Activated naive CD8-positive, alpha-beta T cell treated with anti-CD3 and anti-CD28 coated beads, Interleukin-2, amount 10 ng/mL, durations not matched to agents 7 days and 5 days (primary cell): ENCODE results near the gene MT3. TPM values are rescaled to one million over a fixed set of nuclear protein-coding genes. Genes with fewer than 3 reads are reported as not detected.
A peak's percentile ranks its signal among the peaks of the same experiment; 100 is the strongest.
"Not testable (repeated sequence)": the region's sequence is repeated elsewhere in the genome, so short reads cannot be mapped to it uniquely, and the experiment has no call there.

Experiments used
- ATAC-seq: fragments of 150-1000 bp; cut with Tn5 transposase; one replicate; pipeline ENCODE4 v1.10.0; 2021; ENCODE audit warnings: low read depth, moderate library complexity
- POLR2A ChIA-PET: fragments of 350-600 bp; sonication (Branson Sonifier 250); formaldehyde crosslinking; loops from one replicate; lab custom pipeline; 2021; ENCODE audit warnings: antibody characterized with exemption; lab: Charles Lee
- DNase-seq: peaks from one replicate; pipeline ENCODE4 v3.0.0; 2021
- H3K27ac Mint-ChIP-seq: one replicate; pipeline ENCODE4 v1.8.0; 2022; ENCODE audit warnings: mild to moderate bottlenecking, mixed read lengths
- H3K27me3 Mint-ChIP-seq: one replicate; pipeline ENCODE4 v1.8.0; 2022; ENCODE audit warnings: mild to moderate bottlenecking, moderate library complexity, mixed read lengths
- H3K36me3 Mint-ChIP-seq: one replicate; pipeline ENCODE4 v1.8.0; 2021; ENCODE audit warnings: mild to moderate bottlenecking, mixed read lengths
- H3K4me1 Mint-ChIP-seq: one replicate; pipeline ENCODE4 v1.8.0; 2021; ENCODE audit warnings: mixed read lengths
- H3K4me3 Mint-ChIP-seq: one replicate; pipeline ENCODE4 v1.8.0; 2022; ENCODE audit warnings: mild to moderate bottlenecking, moderate library complexity, mixed read lengths
- H3K9me3 Mint-ChIP-seq: one replicate; pipeline ENCODE4 v1.8.0; 2021; ENCODE audit warnings: mixed read lengths
- total RNA-seq, 2 experiments: library from RNA; stranded (reverse); gene quantifications; one replicate each; pipeline ENCODE4 v1.2.3, GENCODE V29; 2021

Gene MT3
- total RNA-seq, 2 experiments from 2014 or later = 15.5 to 16.3 TPM

DNA sequence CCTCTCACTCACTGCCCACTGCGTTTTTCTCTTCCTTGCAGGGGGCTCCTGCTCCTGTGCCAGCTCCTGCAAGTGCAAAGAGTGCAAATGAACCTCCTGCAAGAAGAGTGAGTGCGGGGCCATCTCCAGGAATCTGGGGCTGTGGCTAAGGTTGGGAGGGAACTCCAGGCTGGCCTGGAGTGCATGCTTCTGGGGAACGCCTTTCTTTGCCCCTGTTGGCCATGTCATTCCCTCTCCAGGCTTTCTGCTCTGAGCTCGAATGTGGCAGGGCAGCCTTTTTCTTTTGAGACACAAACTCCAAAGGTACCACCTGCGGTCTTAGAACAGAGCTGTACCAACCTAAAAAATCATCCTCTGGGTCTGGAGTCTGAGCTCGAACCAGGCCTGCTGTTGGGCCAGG, 28.8 kb downstream of the MT3 start:
- Mint-ChIP-seq H3K9me3 (no peaks in the 10 kb centered on the region), H3K4me1 (peaks cover 31% of the 10 kb centered on the region), H3K4me3 (peak overlapping the region; percentile 85), H3K27me3 (peaks cover 11% of the 10 kb centered on the region), H3K27ac (no peak overlapping the region), H3K36me3 (peaks cover under 1% of the 10 kb centered on the region)
- ATAC-seq = no peak
- no peak for DNase-seq
- POLR2A ChIA-PET = interaction anchor here (1.0 to 2.1 kb wide), 6 partner anchors 7 to 64 kb away, joined by 3 to 13 read pairs (median 5); partner anchors contain the start of genes MT1E, MT1X and MT2A

DNA sequence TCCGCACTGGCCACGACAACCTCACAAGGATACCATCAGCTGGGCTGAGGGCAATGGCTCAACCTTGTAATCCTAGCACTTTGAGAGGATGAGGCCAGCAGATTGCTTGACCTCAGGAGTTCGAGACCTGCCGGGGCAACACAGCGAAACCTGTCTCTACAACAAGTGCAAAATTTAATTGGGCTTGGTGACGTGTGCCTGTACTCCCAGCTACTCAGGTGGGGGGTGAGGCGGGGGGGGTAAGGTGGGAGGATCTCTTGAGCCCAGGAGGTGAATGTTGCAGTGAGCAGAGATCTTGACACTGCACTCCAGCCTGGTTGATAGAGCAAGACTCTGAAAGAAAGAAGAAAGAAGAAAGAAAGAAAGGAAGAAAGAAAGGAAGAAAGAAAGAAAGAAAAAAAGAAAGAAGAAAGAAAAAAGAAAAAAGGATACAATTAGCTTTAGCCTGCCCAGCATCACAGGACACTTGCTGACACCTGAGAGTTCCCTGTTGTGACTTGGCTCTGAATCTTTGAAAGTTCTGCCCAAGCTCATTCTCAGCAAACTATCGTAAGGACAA, 31.1 kb downstream of the MT3 start:
- Mint-ChIP-seq H3K4me3 (no peak overlapping the region), H3K4me1 (peaks cover 28% of the 10 kb centered on the region), H3K27me3 (peaks cover 20% of the 10 kb centered on the region), H3K36me3 (peaks cover 3% of the 10 kb centered on the region), H3K27ac (no peak overlapping the region), H3K9me3 (no peaks in the 10 kb centered on the region)
- DNase-seq = no peak
- POLR2A ChIA-PET = interaction anchor here (1.0 kb wide), 1 partner anchor 11 kb away, joined by 4 read pairs; no protein-coding TSS in a partner anchor
- ATAC-seq = no peak

DNA sequence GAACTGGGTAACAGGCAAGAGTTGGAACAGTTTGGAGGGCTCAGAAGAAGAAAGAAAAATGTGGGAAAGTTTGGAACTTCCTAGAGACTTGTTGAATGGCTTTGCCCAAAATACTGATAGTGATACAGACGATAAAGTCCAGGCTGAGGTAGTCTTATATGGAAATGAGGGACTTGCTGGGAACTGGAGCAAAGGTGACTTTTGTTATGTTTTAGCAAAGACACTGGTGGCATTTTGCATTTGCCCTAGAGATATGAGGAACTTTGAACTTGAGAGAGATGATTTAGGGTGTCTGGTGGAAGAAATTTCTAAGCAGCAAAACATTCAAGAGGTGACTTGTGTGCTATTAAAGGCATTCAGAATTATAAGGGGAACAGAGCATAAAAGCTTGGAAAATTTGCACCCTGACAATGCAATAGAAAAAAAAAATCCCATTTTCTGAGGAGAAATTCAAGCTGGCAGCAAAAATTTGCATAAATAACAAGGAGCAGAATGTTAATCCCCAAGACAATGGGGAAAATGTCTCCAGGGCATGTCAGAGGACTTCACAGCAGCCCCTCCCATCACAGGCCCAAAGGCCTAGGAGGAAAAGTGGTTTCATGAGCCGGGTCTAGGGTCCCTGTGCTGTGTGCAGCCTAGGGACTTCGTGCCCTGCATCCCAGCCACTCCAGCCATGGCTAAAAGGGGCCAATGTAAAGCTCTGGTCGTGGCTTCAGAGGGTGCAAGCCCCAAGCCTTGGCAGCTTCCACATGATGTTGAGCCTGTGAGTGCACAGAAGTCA, 32.5 kb downstream of the MT3 start:
- POLR2A ChIA-PET = interaction anchor here (0.6 kb wide), 1 partner anchor 8 kb away, joined by 4 read pairs; no protein-coding TSS in a partner anchor
- H3K27ac Mint-ChIP-seq, ATAC-seq, H3K4me3 Mint-ChIP-seq, H3K36me3 Mint-ChIP-seq, DNase-seq, H3K9me3 Mint-ChIP-seq: not testable (repeated sequence)
- peaks cover 28% of the 10 kb centered on the region for H3K4me1 Mint-ChIP-seq
- H3K27me3 Mint-ChIP-seq = peaks cover 24% of the 10 kb centered on the region

DNA sequence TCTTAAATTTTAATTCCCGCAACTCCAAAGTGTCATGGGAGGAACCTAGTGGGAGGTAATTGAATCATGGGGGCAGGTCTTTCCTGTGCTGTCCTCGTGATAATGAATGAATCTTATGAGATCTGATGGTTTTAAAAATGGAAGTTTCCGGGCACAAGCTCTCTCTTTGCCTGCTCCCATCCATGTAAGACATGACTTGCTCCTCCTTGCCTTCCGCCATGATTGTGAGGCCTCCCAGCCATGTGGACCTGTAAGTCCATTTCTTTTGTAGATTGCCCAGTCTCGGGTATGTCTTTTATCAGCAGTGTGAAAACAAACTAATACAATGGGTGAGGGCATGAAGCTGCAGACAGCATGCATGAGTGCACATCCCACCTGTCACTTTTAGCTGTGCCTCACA, 33.9 kb downstream of the MT3 start:
- not testable (repeated sequence) for H3K36me3 Mint-ChIP-seq, DNase-seq, H3K9me3 Mint-ChIP-seq, H3K27ac Mint-ChIP-seq, ATAC-seq, H3K4me3 Mint-ChIP-seq
- POLR2A ChIA-PET = interaction anchor here (1.3 to 1.8 kb wide), 2 partner anchors 14 to 79 kb away, joined by 3 to 12 read pairs; partner anchors contain the start of gene MT2A
- peaks cover 25% of the 10 kb centered on the region for H3K27me3 Mint-ChIP-seq
- peaks cover 21% of the 10 kb centered on the region for H3K4me1 Mint-ChIP-seq

DNA sequence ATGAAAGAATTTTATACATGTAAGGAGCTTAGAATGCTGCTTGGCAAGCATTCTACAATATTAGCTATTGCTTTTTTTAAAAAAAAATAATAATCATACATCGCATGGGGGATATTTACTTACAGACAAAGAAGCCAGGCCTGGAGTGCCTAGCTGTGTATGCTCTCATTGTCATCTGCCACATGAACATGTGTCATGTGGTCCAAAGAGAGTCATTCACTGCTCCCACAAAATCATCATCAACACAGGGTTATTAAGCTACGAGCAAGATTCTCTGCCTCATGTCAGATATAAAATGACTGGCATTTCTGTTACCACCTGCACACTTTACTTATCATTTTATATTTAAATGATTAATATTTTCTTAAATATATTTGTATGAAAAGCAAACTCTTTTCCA, 34.3 kb downstream of the MT3 start:
- POLR2A ChIA-PET = interaction anchor here (1.3 to 1.8 kb wide), 2 partner anchors 15 to 78 kb away, joined by 3 to 12 read pairs; partner anchors contain the start of gene MT2A
- H3K4me1 Mint-ChIP-seq = peaks cover 19% of the 10 kb centered on the region

DNA sequence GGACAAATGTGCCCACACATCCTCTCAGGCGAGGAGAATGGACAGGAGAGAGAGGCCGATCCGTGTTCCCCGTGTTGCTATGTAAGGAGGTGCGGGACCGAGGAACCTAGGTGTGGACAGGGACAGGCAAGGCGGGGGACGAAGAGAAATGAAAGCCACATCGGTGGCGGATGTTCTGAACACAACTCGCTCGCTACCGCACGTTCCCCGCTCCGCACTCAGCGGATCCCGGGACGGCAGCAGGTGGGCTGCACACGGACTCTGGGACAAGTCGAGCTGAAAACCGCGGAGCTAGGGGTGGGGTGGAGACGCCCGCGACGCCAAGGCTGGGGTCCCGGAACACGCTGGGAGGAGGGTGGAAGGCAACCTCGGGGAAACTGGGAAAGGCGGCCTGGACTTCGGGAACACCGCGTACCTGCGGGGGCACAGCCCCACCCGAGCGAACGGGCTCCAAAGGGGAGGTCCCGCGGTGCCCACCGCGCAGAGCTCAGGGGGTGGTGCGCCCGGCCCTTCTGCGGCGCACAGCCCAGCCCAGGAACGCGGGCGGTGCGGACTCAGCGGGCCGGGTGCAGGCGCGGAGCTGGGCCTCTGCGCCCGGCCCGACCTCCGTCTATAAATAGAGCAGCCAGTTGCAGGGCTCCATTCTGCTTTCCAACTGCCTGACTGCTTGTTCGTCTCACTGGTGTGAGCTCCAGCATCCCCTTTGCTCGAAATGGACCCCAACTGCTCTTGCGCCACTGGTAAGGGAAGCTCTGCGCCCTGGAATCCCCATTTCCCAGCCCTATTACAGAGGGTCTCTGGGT, 36.0 kb downstream of the MT3 start, which contains the start of gene MT1E:
MT1E (plus strand) TSS at position 642 of the 803 bp plus-strand sequence; CDS start at position 713, 71 bp downstream.
- Mint-ChIP-seq H3K27me3 (peaks cover 18% of the 10 kb centered on the region), H3K4me3 (peak within 1 kb of the TSS; percentile 94), H3K27ac (peak within 1 kb of the TSS; percentile 93), H3K36me3 (peaks cover 4% of the 10 kb centered on the region), H3K9me3 (no peaks in the 10 kb centered on the region), H3K4me1 (peaks cover 17% of the 10 kb centered on the region)
- DNase-seq = peak; percentile 80
- POLR2A ChIA-PET = interaction anchor here (0.7 to 2.2 kb wide), 20 partner anchors 8 to 93 kb away, joined by 3 to 22 read pairs (median 4); partner anchors contain the start of genes MT1H, MT1X and MT2A
- ATAC-seq = peak; percentile 86

More for the DNA sequence above, 34.3 kb downstream of the MT3 start:
- no peak for DNase-seq
- Mint-ChIP-seq H3K4me3 (no peak overlapping the region), H3K9me3 (no peaks in the 10 kb centered on the region), H3K27ac (no peak overlapping the region), H3K36me3 (peaks cover 4% of the 10 kb centered on the region), H3K27me3 (peaks cover 20% of the 10 kb centered on the region)
- no peak for ATAC-seq

DNA sequence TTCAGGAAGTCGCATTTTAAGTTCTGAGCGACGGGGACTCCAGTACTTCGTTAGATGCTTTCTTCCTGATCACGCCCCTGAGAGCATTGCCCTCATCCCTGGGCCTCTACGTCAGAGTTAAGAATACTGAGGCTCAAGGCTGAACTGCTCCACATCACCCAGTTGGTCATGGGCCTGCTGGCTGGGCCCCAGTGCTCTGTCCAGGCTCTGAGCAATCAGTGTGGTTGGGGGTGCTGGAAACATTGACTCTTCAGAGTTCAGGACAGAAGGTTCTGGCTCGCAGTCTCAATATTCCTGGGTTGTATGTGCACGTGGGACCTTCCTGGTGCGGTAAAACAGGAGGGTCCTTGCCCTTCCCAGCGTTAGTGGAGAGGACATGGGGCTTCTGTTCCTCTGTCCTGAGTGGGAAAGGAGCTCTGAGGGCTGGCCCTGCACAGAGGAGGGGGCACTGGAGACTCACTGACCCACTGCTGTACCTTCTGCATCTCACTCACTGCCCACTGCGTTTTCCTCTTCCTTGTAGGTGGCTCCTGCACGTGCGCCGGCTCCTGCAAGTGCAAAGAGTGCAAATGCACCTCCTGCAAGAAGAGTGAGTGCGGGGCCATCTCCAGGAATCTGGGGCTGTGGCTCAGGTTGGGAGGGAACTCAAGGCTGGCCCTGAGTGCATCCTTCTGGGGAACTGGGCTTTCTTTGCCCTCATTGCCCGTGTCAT, 36.8 kb downstream of the MT3 start:
- POLR2A ChIA-PET = interaction anchor here (0.7 to 2.2 kb wide), 19 partner anchors 9 to 92 kb away, joined by 3 to 22 read pairs (median 4); partner anchors contain the start of genes MT1X and MT2A
- Mint-ChIP-seq H3K36me3 (peaks cover 4% of the 10 kb centered on the region), H3K4me3 (peak overlapping the region; percentile 94), H3K4me1 (peaks cover 17% of the 10 kb centered on the region), H3K27ac (peak overlapping the region; percentile 91), H3K27me3 (peaks cover 26% of the 10 kb centered on the region), H3K9me3 (no peaks in the 10 kb centered on the region)
- DNase-seq = no peak
- peak; percentile 46 for ATAC-seq

DNA sequence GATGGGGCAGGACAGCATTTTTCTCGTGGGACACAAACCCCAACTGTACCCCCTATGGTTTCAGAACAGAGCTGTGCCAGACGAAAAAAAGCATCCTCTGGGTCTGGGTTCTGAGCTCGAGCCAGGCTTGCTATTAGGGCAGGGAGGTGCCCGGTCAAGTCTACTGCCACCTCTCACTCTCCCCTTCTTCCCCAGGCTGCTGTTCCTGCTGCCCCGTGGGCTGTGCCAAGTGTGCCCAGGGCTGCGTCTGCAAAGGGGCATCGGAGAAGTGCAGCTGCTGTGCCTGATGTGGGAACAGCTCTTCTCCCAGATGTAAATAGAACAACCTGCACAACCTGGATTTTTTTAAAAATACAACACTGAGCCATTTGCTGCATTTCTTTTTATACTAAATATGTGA, 37.4 kb downstream of the MT3 start:
- ATAC-seq = no peak
- H3K27ac Mint-ChIP-seq = no peak overlapping the region
- H3K4me3 Mint-ChIP-seq = peak overlapping the region; percentile 94
- no peaks in the 10 kb centered on the region for H3K9me3 Mint-ChIP-seq
- peaks cover 17% of the 10 kb centered on the region for H3K4me1 Mint-ChIP-seq
- no peak for DNase-seq
- peaks cover 32% of the 10 kb centered on the region for H3K27me3 Mint-ChIP-seq
- POLR2A ChIA-PET = interaction anchor here (1.6 to 1.9 kb wide), 2 partner anchors 10 to 12 kb away, joined by 5 to 6 read pairs; no protein-coding TSS in a partner anchor
- H3K36me3 Mint-ChIP-seq = peaks cover 4% of the 10 kb centered on the region

DNA sequence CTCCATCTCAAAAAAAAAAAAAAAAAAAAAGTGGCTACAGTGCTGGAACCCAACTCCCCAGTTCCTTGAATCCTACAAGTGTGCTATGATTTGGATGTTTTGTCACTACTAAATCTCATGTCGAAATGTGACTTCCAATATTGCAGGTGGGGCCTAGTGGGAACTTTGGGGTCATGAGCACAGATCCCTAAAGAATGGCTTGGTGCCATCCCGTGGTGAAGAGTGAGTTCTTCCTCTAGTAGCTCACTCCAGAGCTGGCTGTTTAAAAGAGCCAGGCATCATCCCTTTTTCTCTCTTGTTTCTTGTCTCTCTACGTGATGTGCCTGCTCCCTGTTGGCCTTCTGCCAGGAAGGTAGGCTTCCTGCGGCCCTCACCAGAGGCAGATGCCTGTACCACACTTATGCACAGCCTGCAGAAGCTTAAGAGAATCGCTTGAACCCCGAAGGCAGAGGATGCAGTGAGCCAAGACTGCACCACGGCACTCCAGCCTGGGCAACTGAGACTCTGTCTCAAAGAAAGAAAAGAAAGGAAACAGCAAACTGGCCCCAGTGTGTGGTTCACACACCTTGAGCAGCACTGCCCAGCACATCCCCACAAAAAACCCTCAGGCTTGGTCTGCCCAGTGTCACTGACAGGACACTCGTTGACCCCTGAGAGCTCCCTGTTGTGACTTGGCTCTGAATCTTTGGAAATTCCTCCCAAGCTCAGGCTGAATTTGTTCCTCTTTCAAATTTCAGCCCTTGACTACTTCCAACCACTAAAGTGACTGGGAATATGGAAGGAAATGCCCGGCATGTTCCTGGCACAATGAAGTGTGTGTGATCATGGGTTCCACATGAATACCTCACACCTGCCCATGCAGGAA, 39.4 kb downstream of the MT3 start:
- H3K4me3 Mint-ChIP-seq = peak overlapping the region; percentile 6
- H3K27ac Mint-ChIP-seq = no peak overlapping the region
- H3K36me3 Mint-ChIP-seq = peaks cover 2% of the 10 kb centered on the region
- peaks cover 47% of the 10 kb centered on the region for H3K27me3 Mint-ChIP-seq
- no peak for DNase-seq
- peaks cover 20% of the 10 kb centered on the region for H3K4me1 Mint-ChIP-seq
- H3K9me3 Mint-ChIP-seq = no peaks in the 10 kb centered on the region
- no peak for ATAC-seq
- POLR2A ChIA-PET = no interaction called here

DNA sequence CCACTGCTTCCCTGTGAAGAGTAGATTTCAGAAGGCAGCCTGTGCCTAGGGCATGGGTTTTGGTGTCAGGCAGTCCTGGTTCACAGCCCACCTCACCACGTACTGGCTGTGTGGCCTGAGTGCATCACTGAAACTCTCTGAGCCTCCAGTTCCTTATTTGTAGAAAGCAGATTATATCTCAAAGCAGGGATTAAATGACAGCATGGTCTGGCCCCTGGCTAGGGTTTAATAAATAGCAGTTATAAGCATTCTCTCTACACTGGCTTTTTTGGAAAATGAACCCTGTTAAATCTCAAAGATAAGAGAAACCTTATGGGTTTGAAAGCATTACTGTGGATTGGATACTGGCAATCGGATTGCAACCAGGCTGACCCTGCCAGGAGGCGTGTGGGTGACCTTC, 40.2 kb downstream of the MT3 start:
- POLR2A ChIA-PET = interaction anchor here (1.9 kb wide), 1 partner anchor 14 kb away, joined by 6 read pairs; no protein-coding TSS in a partner anchor
- no peaks in the 10 kb centered on the region for H3K9me3 Mint-ChIP-seq
- H3K36me3 Mint-ChIP-seq = peaks cover 2% of the 10 kb centered on the region
- H3K27me3 Mint-ChIP-seq = peaks cover 52% of the 10 kb centered on the region
- H3K4me3 Mint-ChIP-seq = no peak overlapping the region
- H3K4me1 Mint-ChIP-seq = peaks cover 20% of the 10 kb centered on the region
- H3K27ac Mint-ChIP-seq = no peak overlapping the region
- no peak for DNase-seq
- ATAC-seq = no peak

DNA sequence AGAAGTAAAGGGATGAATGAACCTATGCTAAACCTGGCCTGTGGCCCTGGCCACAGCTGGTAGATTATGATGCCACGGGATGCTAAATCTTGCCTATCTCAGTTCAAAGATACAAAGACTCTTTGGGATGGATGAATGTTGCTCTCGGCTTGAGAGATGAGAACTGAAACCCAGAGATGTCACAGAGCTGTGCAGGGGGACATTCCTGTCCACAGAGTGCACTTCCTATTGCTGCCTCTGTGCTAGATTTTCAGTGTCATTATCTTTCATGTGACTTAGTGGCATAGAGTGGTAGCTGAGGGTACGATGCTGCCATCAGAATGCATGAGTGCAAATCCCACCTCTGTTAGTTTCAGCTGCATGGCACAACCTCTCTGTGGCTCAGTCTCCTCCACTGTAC, 40.8 kb downstream of the MT3 start:
- H3K36me3 Mint-ChIP-seq = peaks cover 2% of the 10 kb centered on the region
- no peaks in the 10 kb centered on the region for H3K9me3 Mint-ChIP-seq
- H3K27me3 Mint-ChIP-seq = peaks cover 53% of the 10 kb centered on the region
- ATAC-seq (no peak), DNase-seq (no peak)
- POLR2A ChIA-PET = interaction anchor here (1.9 kb wide), 1 partner anchor 13 kb away, joined by 6 read pairs; no protein-coding TSS in a partner anchor
- H3K4me1 Mint-ChIP-seq = peaks cover 21% of the 10 kb centered on the region
- H3K4me3 Mint-ChIP-seq = no peak overlapping the region
- H3K27ac Mint-ChIP-seq = no peak overlapping the region
